GM12874 (cell line): ENCODE measurements around the gene B3GNT7.

Source experiments
- TF ChIP-seq, protein P1 (sequence below): IDR thresholded peaks from 2 replicates; pipeline ENCODE4 v1.5.1; 2011; ENCODE audit warnings: low read depth, mild to moderate bottlenecking, control low read depth, low read length, moderate library complexity; ENCODE audit not compliant: insufficient read depth

B3GNT7 gene

DNA sequence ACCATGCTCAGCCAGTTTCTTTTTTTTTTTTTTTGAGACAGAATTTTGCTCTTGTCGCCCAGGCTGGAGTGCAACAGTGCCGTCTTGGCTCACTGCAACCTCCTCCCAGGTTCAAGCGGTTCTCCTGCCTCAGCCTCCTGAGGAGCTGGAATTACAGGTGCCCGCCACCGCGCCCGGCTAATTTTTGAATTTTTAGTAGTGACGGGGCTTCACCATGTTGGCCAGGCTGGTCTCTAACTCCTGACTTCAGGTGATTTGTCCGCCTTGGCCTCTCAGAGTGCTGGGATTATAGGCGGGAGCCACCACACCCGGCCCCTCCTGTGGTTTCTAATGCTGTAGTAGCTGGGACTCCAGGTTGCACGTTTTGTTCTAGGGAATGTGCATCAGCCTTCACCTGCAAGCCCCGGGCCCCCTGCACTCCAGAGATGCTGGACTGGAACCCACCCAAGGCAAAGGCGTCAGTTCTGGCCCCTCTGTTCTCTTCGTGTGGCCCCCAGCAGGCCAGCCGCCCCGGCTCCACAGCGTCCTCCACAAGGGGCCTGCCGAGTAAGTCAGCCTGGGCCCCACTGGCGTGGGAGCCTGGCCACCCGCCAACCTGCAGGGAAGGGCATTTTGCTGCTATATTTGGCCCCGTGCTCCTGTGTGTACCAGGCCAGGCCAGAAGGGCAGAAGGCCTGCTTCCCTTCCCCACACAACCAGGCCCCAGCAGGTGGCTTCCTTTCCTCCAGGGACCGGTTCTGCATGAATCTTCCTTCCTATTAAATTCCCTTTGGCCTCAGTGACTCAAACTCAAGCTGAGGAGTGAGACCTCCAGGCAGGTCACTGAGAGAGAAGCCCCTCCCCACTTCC is 25.7 kb upstream of the B3GNT7 start:
- TF ChIP-seq, protein P1, sequence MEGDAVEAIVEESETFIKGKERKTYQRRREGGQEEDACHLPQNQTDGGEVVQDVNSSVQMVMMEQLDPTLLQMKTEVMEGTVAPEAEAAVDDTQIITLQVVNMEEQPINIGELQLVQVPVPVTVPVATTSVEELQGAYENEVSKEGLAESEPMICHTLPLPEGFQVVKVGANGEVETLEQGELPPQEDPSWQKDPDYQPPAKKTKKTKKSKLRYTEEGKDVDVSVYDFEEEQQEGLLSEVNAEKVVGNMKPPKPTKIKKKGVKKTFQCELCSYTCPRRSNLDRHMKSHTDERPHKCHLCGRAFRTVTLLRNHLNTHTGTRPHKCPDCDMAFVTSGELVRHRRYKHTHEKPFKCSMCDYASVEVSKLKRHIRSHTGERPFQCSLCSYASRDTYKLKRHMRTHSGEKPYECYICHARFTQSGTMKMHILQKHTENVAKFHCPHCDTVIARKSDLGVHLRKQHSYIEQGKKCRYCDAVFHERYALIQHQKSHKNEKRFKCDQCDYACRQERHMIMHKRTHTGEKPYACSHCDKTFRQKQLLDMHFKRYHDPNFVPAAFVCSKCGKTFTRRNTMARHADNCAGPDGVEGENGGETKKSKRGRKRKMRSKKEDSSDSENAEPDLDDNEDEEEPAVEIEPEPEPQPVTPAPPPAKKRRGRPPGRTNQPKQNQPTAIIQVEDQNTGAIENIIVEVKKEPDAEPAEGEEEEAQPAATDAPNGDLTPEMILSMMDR: no peak

DNA sequence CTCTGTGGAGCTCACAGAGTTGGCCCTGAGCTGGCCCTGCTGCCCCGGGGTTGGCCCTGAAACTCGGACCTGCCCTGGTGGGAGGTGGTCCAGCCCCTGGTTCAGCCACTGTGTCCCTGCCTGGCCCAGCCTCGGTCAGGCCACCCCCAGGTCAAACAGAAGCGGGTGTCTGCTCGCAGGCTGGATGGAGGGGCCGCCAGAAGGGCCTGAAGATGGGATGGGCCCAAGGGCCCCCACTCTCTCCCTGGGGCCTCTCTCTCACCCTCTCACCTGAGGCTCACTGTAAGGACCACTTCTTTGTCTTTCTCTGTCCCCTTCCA is 25.1 kb upstream of the B3GNT7 start:
- TF ChIP-seq, protein P1: no peak

DNA sequence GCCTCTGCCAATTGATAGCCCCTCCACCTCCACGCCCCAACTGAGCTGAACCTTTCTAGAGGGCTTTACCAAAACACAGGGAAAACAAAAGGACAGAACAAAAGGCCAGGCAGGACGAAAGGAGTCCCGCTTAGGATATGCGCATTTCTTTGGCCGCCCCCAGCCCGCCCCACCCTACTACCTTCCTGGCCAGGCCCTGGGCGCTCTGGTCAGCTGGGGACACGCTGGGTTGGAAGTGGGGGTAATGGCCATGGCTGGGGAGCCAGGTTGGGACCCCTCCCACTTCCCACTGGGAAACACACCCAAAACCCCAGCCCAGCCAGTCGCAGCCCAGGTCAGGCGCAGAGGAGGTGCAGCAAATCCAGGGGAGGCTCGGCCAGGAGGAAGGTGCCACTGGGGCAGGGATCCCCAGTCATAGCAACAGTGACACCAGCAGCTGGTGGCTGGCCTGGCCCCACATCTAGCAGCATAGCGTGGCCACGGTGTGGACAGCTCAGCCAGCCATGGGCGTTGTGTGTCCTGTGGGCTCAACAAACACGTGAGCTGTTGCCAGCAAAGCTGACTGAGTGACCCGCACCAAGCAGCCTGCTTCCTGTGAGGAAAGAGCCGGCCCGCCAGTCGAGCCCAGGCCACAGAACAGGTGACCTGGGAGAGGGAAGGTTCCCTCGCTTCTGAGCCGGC is 24.6 kb upstream of the B3GNT7 start:
- TF ChIP-seq, protein P1: no peak

DNA sequence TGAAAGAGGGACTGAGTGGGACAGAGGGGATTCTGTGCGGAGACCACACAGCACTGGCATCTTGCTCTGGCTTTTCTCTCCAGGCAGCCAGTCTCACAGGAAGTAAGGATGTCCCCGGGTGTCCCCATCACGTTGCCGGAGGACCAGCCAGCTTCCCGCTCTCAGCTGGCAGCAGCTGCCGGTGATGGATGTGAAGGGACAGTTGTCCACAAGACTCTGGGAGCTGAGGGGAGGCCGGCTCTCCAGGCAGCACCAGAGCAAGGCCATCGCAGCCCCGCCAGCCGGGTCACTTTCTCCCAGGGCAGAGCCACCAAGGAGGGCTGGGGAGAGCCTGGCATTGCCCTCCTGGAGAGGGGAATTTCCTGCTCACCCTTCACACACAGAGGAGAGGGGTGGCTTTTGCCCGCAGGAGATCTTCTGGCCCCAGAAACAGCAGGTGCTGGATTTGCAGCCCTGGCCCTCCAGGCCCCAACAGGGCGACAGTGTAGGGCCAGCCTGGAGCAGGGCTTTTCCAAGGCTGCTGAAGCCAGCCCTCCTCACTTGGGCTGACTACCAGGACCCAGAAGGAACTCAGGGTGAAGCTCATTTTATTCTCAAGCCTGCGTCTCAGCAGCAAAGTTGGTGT is 24.0 kb upstream of the B3GNT7 start:
- TF ChIP-seq, protein P1: no peak

DNA sequence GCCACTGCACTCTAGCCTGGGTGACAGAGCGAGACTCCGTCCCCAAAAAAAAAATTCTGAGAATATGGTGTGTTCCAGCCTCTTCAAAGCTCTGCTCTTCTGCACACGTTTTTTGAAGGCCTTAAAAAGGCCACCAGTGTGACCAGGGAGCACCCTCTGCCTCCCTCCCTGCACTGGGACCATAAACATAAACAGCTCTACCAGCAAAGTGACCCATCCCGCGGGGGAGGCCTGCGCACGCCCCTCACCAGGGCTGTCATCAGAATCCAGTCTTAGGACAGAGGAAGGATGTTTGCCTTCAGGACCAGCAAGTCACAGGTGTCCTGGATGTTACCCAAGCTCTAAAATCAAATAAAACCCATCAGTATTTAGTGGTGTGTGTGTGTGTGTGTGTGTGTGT is 23.2 kb upstream of the B3GNT7 start:
- TF ChIP-seq, protein P1: no peak

DNA sequence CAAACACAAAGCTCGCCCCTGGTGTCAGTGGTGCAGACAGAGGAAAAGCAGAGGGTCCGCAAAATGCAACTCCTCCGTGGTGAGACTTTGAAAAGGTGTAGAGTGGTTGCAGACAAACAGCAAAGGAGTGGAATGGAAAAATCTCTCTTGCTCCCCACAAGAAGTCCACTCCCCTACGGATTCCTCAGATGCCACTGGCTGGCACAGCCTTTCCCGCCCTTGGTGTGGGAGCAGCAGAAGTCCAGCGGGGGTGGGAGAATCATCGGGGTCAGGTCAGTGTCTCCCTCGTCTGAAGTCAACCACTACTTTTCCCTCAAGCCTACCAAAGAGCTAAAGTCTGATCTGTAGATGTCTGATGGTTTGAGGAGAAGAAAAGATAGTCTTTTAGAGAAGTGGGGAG is 22.3 kb upstream of the B3GNT7 start:
- TF ChIP-seq, protein P1: no peak

DNA sequence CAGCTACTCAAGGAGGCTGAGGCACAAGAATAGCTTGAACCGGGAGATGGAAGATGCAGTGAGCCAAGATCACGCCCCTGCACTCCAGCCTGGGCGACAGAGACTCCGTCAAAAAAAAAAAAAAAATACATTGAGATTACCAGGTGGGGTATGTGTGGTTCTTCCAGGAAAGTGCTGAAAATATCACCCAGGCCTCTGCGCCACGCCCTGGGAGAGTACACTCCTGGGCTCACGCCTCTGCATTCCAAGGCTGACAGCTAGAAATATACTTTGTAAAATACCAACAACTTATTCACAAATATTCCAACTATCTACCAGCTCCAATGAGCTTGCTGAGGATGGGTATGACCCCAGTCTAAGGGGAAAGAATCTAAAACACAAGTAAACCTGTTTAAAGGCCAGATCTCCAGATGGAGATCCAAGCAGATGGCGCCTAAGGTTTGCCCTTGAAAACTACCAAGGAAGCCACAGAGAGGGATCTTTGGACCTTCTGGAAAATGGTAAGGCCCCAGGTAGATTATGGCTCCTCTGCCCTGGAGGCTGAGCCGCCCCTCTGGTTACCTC is 21.6 kb upstream of the B3GNT7 start:
- TF ChIP-seq, protein P1: no peak
